HG02840 (cell line): Measurements from ENCODE around the gene NOL4L.

Source experiments
- ATAC-seq: cut with Tn5 transposase; IDR thresholded peaks from one replicate; pipeline ENCODE4 v1.9.1; 2021; ENCODE audit warnings: mild to moderate bottlenecking, moderate library complexity, moderate number of reproducible peaks; ENCODE audit not compliant: unreplicated experiment, low FRiP score

NOL4L gene

GRCh38 chr20:32613192-32614053, 28.3 kb upstream of the NOL4L start:
- no peak for ATAC-seq

GRCh38 chr20:32612351-32613191, 27.4 kb upstream of the NOL4L start:
- no peak for ATAC-seq

GRCh38 chr20:32611868-32612267, 26.7 kb upstream of the NOL4L start:
- ATAC-seq: no peak

DNA sequence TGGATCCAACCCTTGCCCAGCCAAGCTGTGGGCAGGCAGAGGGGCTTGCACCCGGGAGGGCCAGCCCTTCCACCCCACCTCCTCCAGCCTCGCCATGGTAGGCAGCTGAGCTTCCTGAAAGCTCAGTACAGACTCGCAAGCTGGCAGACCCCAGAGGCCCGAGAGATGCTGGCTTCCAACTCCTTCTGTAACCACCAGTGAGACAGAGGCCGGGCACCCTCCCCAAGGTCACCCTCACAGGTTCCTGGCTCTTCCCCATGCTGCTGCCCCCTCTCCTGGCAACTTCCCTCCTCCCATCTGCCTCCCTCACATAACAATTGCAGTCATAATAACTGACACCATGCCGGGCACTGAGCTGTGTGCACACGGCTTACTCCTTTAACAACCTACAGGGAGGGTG, 26.2 kb upstream of the NOL4L start:
- ATAC-seq: no peak

GRCh38 chr20:32610472-32611218, 25.5 kb upstream of the NOL4L start:
- ATAC-seq: no peak

DNA sequence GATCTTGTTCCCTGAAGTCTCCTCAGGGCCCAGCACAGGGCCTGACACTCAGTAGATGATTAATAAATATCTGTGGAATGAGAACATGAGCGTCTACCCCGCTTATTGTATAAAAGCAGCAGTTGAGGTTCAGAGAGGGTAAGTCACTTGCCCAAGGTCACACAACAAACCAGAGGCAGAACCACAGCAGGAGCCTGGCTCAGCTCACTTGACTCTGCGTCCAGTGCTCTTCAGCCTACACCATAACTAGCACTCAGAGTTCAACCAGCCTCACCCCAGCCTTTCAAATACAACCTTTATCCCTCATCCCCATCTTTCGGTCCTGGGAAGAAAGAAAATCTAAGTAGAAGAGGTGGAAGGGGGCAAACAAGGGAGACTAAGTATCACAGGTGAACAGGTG, 24.9 kb upstream of the NOL4L start:
- no peak for ATAC-seq

GRCh38 chr20:32609111-32609773, 24.1 kb upstream of the NOL4L start:
- ATAC-seq: no peak

DNA sequence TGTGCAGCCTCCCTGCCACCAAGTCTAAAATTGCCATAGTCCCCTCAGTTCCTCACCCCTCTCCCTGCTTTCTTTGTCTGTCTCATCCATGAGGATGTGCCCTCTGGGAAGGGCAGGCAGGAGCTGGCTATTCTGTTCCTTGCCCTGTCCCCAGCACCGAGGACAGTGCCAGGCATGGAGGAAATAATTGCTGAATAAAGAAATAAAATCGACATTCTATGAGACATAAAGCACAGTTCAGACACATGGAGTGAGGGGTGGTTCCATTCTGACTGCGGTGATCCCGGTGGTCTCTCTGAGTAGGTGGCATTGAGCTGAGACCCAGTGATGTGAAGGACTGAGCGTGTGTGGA, 23.5 kb upstream of the NOL4L start:
- ATAC-seq: no peak

- no peak for ATAC-seq
Measured at GRCh38 chr20:32607727-32608663, 22.9 kb upstream of the NOL4L start.

- ATAC-seq: no peak
Measured at GRCh38 chr20:32607324-32607723, 22.2 kb upstream of the NOL4L start.

- ATAC-seq: no peak
Measured at GRCh38 chr20:32606790-32607189, 21.7 kb upstream of the NOL4L start.

GRCh38 chr20:32606107-32606506, 21.0 kb upstream of the NOL4L start:
- no peak for ATAC-seq

- ATAC-seq: no peak
Measured at GRCh38 chr20:32605167-32605656, 20.1 kb upstream of the NOL4L start.

DNA sequence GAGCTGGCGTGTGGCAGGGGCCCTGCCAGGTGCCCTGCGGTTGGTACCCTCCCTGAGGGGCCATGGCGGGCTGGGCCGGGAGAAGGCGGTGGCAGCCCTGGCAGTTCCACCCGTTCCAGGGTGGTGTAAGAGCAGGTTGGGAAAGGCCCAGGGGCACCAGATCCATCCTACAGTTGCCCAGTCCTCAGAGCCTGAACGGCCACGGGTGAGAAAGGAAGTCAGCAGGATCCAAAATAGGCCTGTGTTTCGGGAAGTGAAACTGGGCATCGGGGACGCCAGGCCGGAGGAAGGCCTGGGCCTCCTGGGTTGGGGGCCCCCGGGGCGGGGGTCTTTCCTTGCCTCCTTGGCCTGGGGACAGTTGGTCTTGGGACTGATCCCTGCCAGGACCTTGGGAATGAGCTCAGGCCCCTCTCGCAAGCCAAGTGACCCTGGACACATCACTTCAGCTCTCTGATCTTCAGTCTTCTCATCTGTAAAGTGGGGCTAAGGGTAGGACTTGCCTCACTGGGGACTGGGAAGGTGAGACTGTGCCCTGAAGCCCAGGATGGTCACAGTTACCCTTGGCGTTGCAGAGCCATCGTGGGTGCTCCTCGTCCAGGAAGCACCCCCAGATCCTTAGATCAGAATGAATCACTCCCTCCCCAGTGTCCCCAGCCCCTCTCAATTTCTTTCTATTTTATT, 18.1 kb upstream of the NOL4L start:
- no peak for ATAC-seq

DNA sequence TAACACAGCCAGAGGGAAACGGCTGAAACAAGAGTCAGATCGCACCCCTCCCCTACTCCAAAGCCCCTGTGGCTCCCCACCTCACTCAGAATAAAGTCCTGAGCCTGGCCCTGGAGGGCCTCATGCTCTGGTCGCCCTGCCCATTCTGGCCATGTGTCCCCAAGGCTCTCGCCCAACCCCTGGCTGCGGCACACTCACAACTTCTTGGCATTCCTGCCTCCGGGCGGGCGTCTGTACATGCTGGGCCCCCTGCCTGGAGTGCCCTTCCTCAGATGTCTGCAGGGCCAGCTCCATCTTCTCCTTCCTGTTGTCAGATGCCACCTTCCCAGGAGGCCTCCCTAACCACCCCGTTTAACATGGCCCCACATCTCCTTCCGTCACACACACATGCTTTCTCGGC, 17.1 kb upstream of the NOL4L start:
- ATAC-seq: no peak

DNA sequence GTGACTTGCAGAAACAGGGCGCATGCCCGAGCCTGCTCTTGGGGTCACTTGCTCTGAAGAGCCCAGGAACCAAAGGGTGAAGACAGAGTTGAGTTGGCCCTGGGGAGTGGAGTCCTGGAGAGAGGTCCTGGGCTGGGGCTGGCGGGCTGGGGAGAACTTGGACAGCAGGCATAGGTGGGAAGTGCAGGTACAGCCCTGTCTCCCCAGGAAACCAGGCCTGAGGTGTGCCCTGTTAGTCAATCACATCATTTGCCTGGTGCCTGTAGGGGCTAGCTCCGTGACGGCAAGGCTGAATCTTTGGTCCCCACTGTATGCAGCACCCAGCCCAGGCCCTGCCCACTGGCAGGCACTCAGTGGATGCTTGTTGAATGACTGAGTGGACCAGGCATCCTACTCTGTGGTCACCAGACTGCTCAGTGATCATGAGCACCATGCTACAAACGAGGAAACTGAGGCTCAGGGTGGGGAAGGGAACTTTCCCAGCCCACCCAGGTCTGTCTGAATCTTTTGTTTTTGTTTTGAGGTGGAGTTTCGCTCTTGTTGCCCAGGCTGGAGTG, 15.6 kb upstream of the NOL4L start:
- no peak for ATAC-seq

GRCh38 chr20:32599783-32600340, 14.7 kb upstream of the NOL4L start:
- no peak for ATAC-seq

- no peak for ATAC-seq
Measured at GRCh38 chr20:32598606-32599005, 13.5 kb upstream of the NOL4L start.
